ENCODE results near the gene GNG4.

DNA sequence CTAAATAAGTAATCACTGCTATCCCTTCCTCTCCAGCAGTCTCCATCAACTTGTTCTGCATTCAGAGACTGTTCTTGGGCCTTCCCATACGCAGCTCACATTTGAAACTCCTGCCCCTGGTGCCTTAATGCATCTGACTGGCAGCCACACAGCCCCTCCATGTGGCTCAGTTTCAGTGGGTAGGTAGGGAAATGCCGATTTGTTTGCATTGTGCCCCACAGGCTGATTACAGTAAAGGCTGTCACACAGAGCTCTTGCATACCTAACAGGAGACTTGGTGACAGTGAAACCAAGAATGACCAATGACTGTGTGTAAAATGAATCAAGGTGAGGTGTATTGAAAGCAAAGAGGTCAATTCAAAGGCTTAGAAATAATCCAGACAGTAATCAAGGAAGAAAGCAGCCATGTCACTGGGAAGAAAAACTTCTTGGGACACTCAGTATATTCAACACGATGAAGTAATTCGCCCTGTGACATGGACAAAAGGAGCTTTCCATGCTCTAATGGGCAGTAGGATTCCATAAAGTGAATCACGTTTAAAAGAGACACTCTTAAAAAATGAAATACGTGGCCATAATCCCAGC is 132.6 kb downstream of the GNG4 start:
- TF ChIP-seq, protein P1, sequence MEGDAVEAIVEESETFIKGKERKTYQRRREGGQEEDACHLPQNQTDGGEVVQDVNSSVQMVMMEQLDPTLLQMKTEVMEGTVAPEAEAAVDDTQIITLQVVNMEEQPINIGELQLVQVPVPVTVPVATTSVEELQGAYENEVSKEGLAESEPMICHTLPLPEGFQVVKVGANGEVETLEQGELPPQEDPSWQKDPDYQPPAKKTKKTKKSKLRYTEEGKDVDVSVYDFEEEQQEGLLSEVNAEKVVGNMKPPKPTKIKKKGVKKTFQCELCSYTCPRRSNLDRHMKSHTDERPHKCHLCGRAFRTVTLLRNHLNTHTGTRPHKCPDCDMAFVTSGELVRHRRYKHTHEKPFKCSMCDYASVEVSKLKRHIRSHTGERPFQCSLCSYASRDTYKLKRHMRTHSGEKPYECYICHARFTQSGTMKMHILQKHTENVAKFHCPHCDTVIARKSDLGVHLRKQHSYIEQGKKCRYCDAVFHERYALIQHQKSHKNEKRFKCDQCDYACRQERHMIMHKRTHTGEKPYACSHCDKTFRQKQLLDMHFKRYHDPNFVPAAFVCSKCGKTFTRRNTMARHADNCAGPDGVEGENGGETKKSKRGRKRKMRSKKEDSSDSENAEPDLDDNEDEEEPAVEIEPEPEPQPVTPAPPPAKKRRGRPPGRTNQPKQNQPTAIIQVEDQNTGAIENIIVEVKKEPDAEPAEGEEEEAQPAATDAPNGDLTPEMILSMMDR (IDR thresholded peaks at IDR 0.05) = no peak
- TF ChIP-seq POLR2A (IDR thresholded peaks at IDR 0.05) = no peak

Measured in sigmoid colon (tissue), 3 donors.